GM18507 (cell line): ENCODE data around the gene FILIP1L.
"Not testable (repeated sequence)": the region's sequence is repeated elsewhere in the genome, so short reads cannot be mapped to it uniquely, and the experiment has no call there.

ENCODE experiments used
- DNase-seq: peaks from one replicate; pipeline ENCODE4 v3.0.0; 2011; ENCODE audit warnings: low read depth; ENCODE audit not compliant: insufficient read length; ENCODE audit errors: extremely low spot score
- FAIRE-seq: peaks from 2 replicates; lab custom pipeline; 2011; peaks lifted over from hg19 to GRCh38; lab: Jason Lieb, UNC

Gene FILIP1L

DNA sequence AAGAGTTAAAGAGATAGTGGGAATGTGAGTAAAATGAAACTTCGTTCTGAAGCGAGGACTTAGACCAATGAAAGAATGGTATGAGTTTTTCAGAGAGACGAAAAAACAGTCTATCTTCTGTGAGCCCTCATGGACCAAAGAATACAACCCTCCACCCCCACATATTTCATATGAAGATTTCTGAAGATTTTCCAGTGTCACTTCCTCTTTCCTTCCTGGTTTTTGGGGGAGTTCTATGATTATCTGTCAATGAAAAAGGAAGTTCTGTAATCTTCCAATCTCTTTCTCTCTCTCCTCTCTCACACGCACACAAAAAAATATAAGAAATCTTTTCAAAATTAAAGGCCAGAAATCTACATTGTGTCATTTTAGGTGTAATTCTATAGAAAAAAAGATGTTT is 269.0 kb downstream of the FILIP1L start:
- FAIRE-seq, result no peak
- no peak for DNase-seq

DNA sequence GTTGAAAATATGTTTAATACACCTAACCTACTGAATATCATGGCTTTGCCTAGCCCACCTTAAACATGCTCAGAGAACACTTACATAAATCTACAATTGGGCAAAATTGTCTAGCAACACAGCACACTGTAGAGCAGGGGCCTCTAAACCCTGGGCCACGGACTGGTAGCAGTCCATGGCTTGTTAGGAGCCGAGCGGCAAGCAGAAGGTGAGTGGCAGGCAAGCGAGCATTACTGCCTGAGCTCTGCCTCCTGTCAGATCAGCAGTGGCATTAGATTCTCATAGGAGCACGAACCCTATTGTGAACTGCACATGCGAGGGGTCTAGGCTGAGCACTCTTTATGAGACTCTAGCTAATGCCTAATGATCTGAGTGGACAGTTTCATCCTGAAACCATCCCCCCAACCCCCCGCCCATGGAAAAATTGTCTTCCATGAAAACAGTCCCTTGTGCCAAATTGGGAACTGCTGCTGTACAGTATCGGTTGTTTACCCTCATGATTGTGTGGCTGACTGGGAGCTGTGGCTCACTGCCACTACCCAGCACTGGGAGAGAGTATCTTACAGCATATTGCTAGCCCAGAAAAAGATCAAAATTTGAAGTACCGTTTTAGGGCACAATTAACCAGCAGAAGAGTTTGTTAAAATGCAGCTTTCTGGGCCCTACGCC is 270.6 kb downstream of the FILIP1L start:
- FAIRE-seq, result no peak
- no peak for DNase-seq

DNA sequence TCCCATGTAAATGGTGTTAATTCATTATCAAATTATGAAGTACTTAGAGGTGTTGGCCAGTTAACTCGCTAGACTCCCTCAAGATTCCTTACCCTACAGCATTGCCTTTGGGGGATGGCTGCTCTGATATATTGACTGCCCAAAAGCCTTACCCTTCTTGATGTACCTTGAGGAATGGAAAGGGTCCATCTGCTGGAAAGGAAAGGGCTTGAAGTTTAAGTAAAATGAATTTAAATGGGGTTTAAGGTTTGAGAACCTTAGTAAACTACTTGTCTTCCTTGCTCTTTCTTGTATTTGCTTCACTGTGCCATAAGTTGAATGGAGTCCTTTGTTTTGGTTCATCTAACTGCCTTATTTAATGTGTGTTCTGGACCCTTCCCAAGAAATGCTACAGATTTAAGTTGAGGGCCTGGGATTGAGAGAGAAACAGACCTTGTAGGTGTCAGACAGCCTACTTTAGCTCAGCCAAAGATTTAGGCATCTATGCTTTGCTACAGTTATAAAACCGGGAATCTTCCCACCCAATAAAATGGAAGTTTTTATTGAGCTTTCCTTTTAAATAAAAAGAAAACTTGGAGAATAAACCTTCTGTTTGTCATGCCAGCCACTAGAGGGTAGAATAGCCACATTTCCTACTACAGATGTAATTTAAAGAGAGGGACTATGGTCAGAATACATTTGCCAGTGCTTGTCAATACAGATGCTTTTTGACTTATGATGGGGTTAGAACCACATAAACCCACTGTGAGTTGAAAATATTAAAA is 271.3 kb downstream of the FILIP1L start:
- FAIRE-seq, result no peak
- no peak for DNase-seq

GRCh38 chr3:99841949-99842348 is 272.4 kb downstream of the FILIP1L start:
- not testable (repeated sequence) for DNase-seq, FAIRE-seq

- FAIRE-seq (no peak), DNase-seq (no peak)
These were observed 274.7 kb downstream of the FILIP1L start for GRCh38 chr3:99839613-99840012.

DNA sequence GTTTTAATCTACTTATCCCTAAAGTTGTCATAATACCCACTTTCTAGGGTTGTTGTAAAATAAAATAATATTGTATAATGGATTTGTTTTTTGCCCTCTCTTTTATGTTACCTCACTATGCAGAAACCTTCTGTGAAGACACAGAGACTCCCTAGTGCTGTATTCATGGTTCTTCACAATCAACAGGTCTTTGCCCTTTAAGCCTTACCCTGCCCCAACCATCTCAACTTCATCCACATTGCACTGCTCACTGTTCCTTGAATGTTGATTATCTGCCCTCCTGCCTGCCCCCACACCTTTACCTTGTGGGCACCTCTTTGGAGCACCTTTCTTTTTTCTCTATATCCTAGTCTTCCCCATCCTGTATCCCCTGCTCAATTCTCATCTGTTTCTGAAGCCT is 275.5 kb downstream of the FILIP1L start:
- DNase-seq (no peak), FAIRE-seq (no peak)

DNA sequence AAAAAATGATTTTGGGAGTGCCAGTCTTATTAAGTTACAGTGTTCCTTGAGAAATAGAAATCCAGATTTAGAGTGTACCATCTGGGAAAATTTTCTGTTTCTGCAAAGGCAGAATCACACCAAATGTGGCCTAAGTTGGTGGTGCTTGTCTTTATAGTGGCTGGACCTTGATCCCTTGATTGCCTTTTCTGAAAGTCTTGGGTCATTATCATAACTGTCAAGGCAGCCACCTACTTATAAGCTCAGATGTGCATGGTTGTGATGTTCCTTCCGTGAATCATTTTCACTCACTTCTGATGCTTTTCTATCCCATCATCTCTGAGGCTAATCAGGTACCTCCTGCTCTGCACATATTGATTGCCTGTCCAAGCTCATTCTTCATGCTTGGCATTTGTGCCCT is 276.6 kb downstream of the FILIP1L start:
- no peak for FAIRE-seq
- no peak for DNase-seq

GRCh38 chr3:99836681-99837080 is 277.6 kb downstream of the FILIP1L start:
- FAIRE-seq (no peak), DNase-seq (no peak)

DNA sequence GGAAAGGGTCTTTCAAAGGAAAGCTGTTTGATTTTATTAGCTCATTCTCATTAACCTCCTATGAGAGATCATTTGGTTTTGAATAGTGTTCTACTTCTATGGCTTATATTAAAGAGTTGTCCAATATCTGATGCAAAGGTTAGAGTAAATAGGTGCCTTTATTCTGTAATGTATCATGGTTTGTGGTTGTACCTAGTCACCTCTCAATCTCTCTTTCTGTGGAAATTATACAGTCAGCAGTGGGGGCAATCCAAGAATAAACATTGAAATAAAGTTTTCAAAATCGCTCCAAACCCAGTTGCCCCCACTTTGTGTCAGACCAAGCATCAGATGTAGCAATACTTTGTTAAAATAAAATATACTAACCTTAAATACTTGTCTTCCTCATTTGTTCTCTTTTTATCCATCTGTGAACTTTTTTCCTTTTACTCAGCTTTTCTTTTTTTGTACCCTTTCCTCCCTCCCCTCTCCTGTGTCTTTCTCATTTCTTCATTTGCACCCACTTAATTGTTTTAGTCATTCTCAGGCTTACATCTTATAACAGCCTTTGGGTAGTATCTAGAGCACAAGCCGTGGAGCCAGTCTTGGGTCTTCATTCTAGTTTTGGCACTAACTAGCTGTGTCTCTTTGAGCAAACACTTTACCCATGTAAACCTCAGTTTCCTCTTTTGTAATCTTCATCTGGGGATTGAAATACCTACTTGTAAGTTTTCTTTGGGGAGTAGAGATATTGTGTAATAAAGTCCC is 279.9 kb downstream of the FILIP1L start:
- DNase-seq (no peak), FAIRE-seq (no peak)

DNA sequence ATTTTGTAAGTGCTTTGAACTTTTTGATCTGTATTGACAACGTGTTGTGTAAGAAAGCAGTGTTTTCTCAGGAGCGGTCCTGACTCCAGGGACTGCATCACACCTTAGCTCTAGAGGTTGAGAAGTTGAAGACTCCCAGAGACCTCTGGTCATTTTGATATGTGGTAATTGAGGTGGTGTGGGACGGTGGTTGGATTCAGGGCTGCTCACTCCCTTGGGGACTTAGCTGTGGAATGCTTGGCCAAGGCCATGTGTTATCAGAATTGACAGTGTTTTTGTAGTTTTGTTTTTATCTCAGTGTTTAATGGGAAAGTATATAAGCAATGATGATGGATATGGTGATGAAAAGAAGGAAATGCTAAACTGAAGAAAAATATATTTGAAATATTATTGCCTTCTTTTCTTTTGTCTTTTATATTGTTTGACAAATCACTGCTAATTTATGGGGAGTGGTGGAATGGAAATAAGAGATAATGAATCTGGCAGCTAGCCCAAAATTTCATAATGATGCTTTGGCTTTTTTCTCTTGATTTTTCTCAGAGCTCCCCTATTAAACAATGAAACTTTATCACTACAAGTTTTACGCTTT is 280.6 kb downstream of the FILIP1L start:
- no peak for FAIRE-seq
- DNase-seq, result no peak

GRCh38 chr3:99829844-99830243 is 284.5 kb downstream of the FILIP1L start:
- DNase-seq, result no peak
- FAIRE-seq, result no peak

DNA sequence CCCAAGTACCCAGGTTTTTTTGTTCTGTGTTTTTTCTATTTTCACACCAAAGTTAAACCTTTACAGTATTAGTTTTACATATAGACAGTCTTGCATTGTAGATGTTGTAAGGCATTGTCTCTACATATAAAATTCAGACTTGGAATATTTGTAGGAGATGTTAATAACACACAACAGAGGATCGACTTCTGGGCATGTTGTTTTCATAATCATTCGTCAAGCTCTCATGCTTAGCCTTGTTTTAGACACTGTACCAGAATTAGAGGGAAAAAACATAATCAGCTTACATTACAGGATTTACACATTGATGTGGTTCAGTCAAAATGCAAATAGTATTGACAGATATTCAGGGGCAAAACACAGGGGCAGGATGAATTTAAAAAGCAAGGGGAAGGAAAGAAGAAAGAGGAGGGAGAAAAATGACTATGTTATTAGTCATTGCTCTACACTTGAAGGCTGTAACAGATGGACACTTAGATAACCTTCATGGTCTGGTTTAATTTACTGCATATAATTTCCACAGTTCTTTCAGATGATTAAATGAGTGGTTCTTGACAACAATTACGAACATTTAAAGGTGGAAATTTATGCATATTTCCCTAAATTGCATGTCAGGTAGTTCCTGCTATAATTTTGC is 289.2 kb downstream of the FILIP1L start:
- no peak for DNase-seq
- no peak for FAIRE-seq

GRCh38 chr3:99823723-99824711 is 290.3 kb downstream of the FILIP1L start:
- no peak for FAIRE-seq
- no peak for DNase-seq

GRCh38 chr3:99818818-99819217 is 295.5 kb downstream of the FILIP1L start:
- no peak for DNase-seq
- FAIRE-seq, result no peak

DNA sequence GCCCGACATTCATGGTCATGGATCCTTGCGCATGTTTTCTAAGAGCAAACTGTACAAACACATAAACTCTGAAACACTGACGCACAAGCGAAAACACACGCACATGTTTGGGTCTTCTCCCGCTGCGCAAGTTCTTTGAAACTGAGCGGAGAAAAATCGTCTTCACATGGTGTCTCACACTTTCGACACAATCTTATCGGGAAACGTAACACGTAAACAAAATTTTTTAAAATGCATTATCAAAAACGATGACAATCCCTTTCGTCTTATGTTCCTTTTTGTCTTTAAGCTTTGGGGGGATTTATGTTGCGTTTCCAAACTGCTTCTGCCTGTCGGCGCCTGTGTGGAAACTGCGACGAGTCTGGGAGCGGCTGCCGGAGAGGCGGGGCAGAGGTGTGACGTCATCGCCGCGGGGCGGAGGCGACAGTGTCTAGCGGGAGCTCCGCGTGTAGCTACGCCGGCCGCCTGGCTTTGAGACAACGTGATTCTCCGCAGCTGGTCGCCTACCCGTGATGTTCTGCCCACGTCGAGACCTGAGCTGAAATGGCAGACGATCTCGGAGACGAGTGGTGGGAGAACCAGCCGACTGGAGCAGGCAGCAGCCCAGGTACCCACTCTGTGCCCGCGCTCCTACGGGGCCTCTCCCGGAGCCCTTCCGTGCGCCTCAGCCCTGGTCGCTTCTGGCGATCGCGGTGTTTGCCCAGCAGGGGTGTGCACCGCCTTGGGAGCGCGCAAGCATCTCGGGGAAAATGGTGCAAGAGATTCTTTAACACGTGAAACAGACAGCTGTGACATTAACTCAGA is 296.7 kb downstream of the FILIP1L start, which contains the start of gene CMSS1:
Gene CMSS1, plus strand, starts transcription at position 426 of the 804 bp plus-strand sequence.
- FAIRE-seq (peak; percentile 86), DNase-seq (peak; percentile 87)

DNA sequence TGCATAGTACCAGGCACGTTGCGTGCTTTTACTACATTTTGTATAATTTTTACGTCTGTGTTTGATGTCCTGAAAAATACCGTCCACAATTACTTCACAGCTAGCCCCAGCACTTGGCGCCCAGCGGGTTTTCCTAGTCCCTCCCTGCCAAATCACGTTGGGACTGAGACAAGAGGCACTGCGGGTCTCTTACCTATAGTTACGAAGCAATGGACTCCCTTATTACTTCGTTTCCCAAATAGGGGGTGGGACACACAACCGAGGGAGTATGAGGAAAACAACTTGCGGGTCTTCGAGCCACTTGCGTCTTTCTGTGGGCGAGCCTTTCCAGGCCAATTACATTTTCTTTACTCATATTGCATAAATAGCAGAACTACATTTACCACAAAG is 297.3 kb downstream of the FILIP1L start:
- DNase-seq (no peak), FAIRE-seq (no peak)

- no peak for FAIRE-seq
- no peak for DNase-seq
These were observed 303.9 kb downstream of the FILIP1L start for GRCh38 chr3:99810403-99810802.

GRCh38 chr3:99809565-99809964 is 304.7 kb downstream of the FILIP1L start:
- DNase-seq (no peak), FAIRE-seq (no peak)
